ENCODE data around the gene KIF1B. TPM values are rescaled to one million over a fixed set of nuclear protein-coding genes. Genes with fewer than 3 reads are reported as not detected.

KIF1B gene
- total RNA-seq, 4 donors from 2014 or later: 46.0 to 88.0 (median 51.2) TPM

GRCh38 chr1:10306435-10306834 lies 96.1 kb downstream of the KIF1B start:
- 67% methylated on average over 2 of the region's 2 CpGs for WGBS
- Histone ChIP-seq H3K27me3 (no peaks in the 10 kb centered on the region), H3K36me3 (peaks cover 20% of the 10 kb centered on the region), H3K9me3 (no peaks in the 10 kb centered on the region), H3K27ac (no peak overlapping the region), H3K4me1 (peaks cover 25% of the 10 kb centered on the region), H3K4me3 (no peak overlapping the region)
- no peak for DNase-seq (ENCODE audit: low spot score in 2 of 2)
- TF ChIP-seq CTCF (IDR thresholded peaks at IDR 0.05) (no peak), POLR2AphosphoS5 (IDR thresholded peaks at IDR 0.05) (no peak), POLR2A (IDR thresholded peaks at IDR 0.05) (no peak), EP300 (IDR thresholded peaks at IDR 0.05) (no peak)

- 42% methylated on average over 3 of the region's 3 CpGs for WGBS
- Histone ChIP-seq H3K36me3 (peaks cover 15% of the 10 kb centered on the region), H3K27me3 (no peaks in the 10 kb centered on the region), H3K27ac (peak overlapping the region; percentile 31), H3K4me1 (peaks cover 25% of the 10 kb centered on the region), H3K9me3 (no peaks in the 10 kb centered on the region), H3K4me3 (no peak overlapping the region)
- TF ChIP-seq POLR2AphosphoS5 (IDR thresholded peaks at IDR 0.05): no peak
- TF ChIP-seq POLR2A (IDR thresholded peaks at IDR 0.05): no peak
- no peak for TF ChIP-seq EP300 (IDR thresholded peaks at IDR 0.05)
- no peak for TF ChIP-seq CTCF (IDR thresholded peaks at IDR 0.05)
- no peak for DNase-seq (ENCODE audit: low spot score in 2 of 2)
Measured at GRCh38 chr1:10308001-10308400, 97.6 kb downstream of the KIF1B start.

GRCh38 chr1:10309243-10310011 lies 99.1 kb downstream of the KIF1B start:
- H3K36me3 ChIP-seq: peaks cover 1% of the 10 kb centered on the region
- 46% methylated on average over 6 of the region's 6 CpGs for WGBS

GRCh38 chr1:10316752-10317151 lies 106.4 kb downstream of the KIF1B start:
- DNase-seq (ENCODE audit: low spot score in 2 of 2): no peak
- no peak for TF ChIP-seq CTCF (IDR thresholded peaks at IDR 0.05)
- no peak for TF ChIP-seq POLR2AphosphoS5 (IDR thresholded peaks at IDR 0.05)
- no peak for TF ChIP-seq POLR2A (IDR thresholded peaks at IDR 0.05)
- no peak for TF ChIP-seq EP300 (IDR thresholded peaks at IDR 0.05)
- 98% methylated on average over 2 of the region's 2 CpGs for WGBS
- peaks cover 3% of the 10 kb centered on the region for H3K36me3 ChIP-seq
- no peak overlapping the region for H3K4me3 ChIP-seq
- H3K9me3 ChIP-seq: no peaks in the 10 kb centered on the region
- no peak overlapping the region for H3K27ac ChIP-seq
- H3K27me3 ChIP-seq: no peaks in the 10 kb centered on the region
- no peaks in the 10 kb centered on the region for H3K4me1 ChIP-seq

More at GRCh38 chr1:10309243-10310011, 99.1 kb downstream of the KIF1B start:
- no peaks in the 10 kb centered on the region for H3K27me3 ChIP-seq
- no peak for DNase-seq (ENCODE audit: low spot score in 2 of 2)
- H3K9me3 ChIP-seq: no peaks in the 10 kb centered on the region
- peaks cover 25% of the 10 kb centered on the region for H3K4me1 ChIP-seq
- no peak overlapping the region for H3K4me3 ChIP-seq
- TF ChIP-seq EP300 (IDR thresholded peaks at IDR 0.05) (no peak), POLR2AphosphoS5 (IDR thresholded peaks at IDR 0.05) (no peak), POLR2A (IDR thresholded peaks at IDR 0.05) (no peak), CTCF (IDR thresholded peaks at IDR 0.05) (no peak)
- H3K27ac ChIP-seq: peak overlapping the region; percentile 31

- 90% methylated on average over 1 of the region's 1 CpG for WGBS
- Histone ChIP-seq H3K27ac (no peak overlapping the region), H3K9me3 (no peaks in the 10 kb centered on the region), H3K36me3 (peaks cover 27% of the 10 kb centered on the region), H3K4me1 (no peaks in the 10 kb centered on the region), H3K4me3 (no peak overlapping the region), H3K27me3 (no peaks in the 10 kb centered on the region)
- TF ChIP-seq EP300 (IDR thresholded peaks at IDR 0.05): no peak
- no peak for TF ChIP-seq POLR2A (IDR thresholded peaks at IDR 0.05)
- no peak for TF ChIP-seq CTCF (IDR thresholded peaks at IDR 0.05)
- no peak for TF ChIP-seq POLR2AphosphoS5 (IDR thresholded peaks at IDR 0.05)
- no peak for DNase-seq (ENCODE audit: low spot score in 2 of 2)
Measured at GRCh38 chr1:10319750-10320149, 109.4 kb downstream of the KIF1B start.
